ENCODE data around the gene SPDYE1.
A peak's percentile ranks its signal among the peaks of the same experiment; 100 is the strongest.
"Not testable (repeated sequence)": the region's sequence is repeated elsewhere in the genome, so short reads cannot be mapped to it uniquely, and the experiment has no call there.

SPDYE1 gene

GRCh38 chr7:43997532-43997931, at the start of gene SPDYE1:
SPDYE1 (plus strand) TSS chr7:43997897; CDS start chr7:43999950, 2,053 bp downstream.
- not testable (repeated sequence) for DNase-seq (ENCODE audit: low read depth)

GRCh38 chr7:43952028-43952427, 45.7 kb upstream of the SPDYE1 start:
- no peak for DNase-seq (ENCODE audit: low read depth)

- DNase-seq (ENCODE audit: low read depth): no peak
Observed at GRCh38 chr7:43953071-43953470, 44.6 kb upstream of the SPDYE1 start.

GRCh38 chr7:43954524-43955228, 43.0 kb upstream of the SPDYE1 start:
- DNase-seq (ENCODE audit: low read depth): no peak

- DNase-seq (ENCODE audit: low read depth): no peak
Observed at GRCh38 chr7:43956027-43956426, 41.7 kb upstream of the SPDYE1 start.

GRCh38 chr7:43960933-43961332, 36.8 kb upstream of the SPDYE1 start:
- no peak for DNase-seq (ENCODE audit: low read depth)

GRCh38 chr7:43966392-43966791, 31.3 kb upstream of the SPDYE1 start:
- not testable (repeated sequence) for DNase-seq (ENCODE audit: low read depth)

- DNase-seq (ENCODE audit: low read depth): not testable (repeated sequence)
Observed at GRCh38 chr7:43968172-43969040, 29.3 kb upstream of the SPDYE1 start.

- DNase-seq (ENCODE audit: low read depth): not testable (repeated sequence)
Observed at GRCh38 chr7:43969586-43969985, 28.1 kb upstream of the SPDYE1 start.

- not testable (repeated sequence) for DNase-seq (ENCODE audit: low read depth)
Observed at GRCh38 chr7:43970698-43971097, 27.0 kb upstream of the SPDYE1 start.

GRCh38 chr7:43974033-43974573, 23.6 kb upstream of the SPDYE1 start:
- not testable (repeated sequence) for DNase-seq (ENCODE audit: low read depth)

- DNase-seq (ENCODE audit: low read depth): not testable (repeated sequence)
Observed at GRCh38 chr7:43974725-43975482, 22.8 kb upstream of the SPDYE1 start.

- no peak for DNase-seq (ENCODE audit: low read depth)
Observed at GRCh38 chr7:43977525-43977924, 20.2 kb upstream of the SPDYE1 start.

- not testable (repeated sequence) for DNase-seq (ENCODE audit: low read depth)
Observed at GRCh38 chr7:43978102-43978501, 19.6 kb upstream of the SPDYE1 start.

GRCh38 chr7:43982848-43983247, 14.8 kb upstream of the SPDYE1 start:
- DNase-seq (ENCODE audit: low read depth): not testable (repeated sequence)

GRCh38 chr7:43983736-43984135, 14.0 kb upstream of the SPDYE1 start:
- DNase-seq (ENCODE audit: low read depth): not testable (repeated sequence)

GRCh38 chr7:43985904-43986864, 11.5 kb upstream of the SPDYE1 start:
- peak; percentile 76 for DNase-seq (ENCODE audit: low read depth)

- DNase-seq (ENCODE audit: low read depth): not testable (repeated sequence)
Observed at GRCh38 chr7:43987476-43987875, 10.2 kb upstream of the SPDYE1 start.

GRCh38 chr7:43990011-43990585, 7.6 kb upstream of the SPDYE1 start:
- not testable (repeated sequence) for DNase-seq (ENCODE audit: low read depth)

GRCh38 chr7:43990829-43991228, 6.9 kb upstream of the SPDYE1 start:
- DNase-seq (ENCODE audit: low read depth): not testable (repeated sequence)
